Measurements from ENCODE around the gene ZRSR2. TPM values are rescaled to one million over a fixed set of nuclear protein-coding genes. Genes with fewer than 3 reads are reported as not detected.
A peak's percentile ranks its signal among the peaks of the same experiment; 100 is the strongest.

ZRSR2 gene
- total RNA-seq, 1 donor from 2014 or later: 14.9 TPM

GRCh38 chrX:15808254-15808653 lies 18.0 kb downstream of the ZRSR2 start:
- Mint-ChIP-seq H3K4me1 (no peaks in the 10 kb centered on the region), H3K27me3 (ENCODE audit: low read depth) (no peaks in the 10 kb centered on the region), H3K9me3 (no peaks in the 10 kb centered on the region), H3K36me3 (ENCODE audit: low read depth) (peaks cover 10% of the 10 kb centered on the region), H3K4me3 (no peak overlapping the region), H3K27ac (ENCODE audit: unreplicated experiment) (no peak overlapping the region)
- no peak for DNase-seq (ENCODE audit: low read depth, low spot score)
- no peak for TF ChIP-seq CTCF (conservative IDR thresholded peaks at IDR 0.05)

GRCh38 chrX:15812192-15812938 lies 22.1 kb downstream of the ZRSR2 start:
- peaks cover 7% of the 10 kb centered on the region for H3K4me1 Mint-ChIP-seq
- peaks cover 12% of the 10 kb centered on the region for H3K36me3 Mint-ChIP-seq (ENCODE audit: low read depth)
- no peak overlapping the region for H3K4me3 Mint-ChIP-seq
- no peak overlapping the region for H3K27ac Mint-ChIP-seq (ENCODE audit: unreplicated experiment)
- DNase-seq (ENCODE audit: low read depth, low spot score): no peak
- H3K9me3 Mint-ChIP-seq: no peaks in the 10 kb centered on the region
- no peaks in the 10 kb centered on the region for H3K27me3 Mint-ChIP-seq (ENCODE audit: low read depth)
- TF ChIP-seq CTCF (conservative IDR thresholded peaks at IDR 0.05): no peak

GRCh38 chrX:15813416-15813815 lies 23.1 kb downstream of the ZRSR2 start:
- no peak for DNase-seq (ENCODE audit: low read depth, low spot score)
- Mint-ChIP-seq H3K4me1 (peaks cover 7% of the 10 kb centered on the region), H3K9me3 (no peaks in the 10 kb centered on the region), H3K4me3 (no peak overlapping the region), H3K36me3 (ENCODE audit: low read depth) (peaks cover 16% of the 10 kb centered on the region), H3K27me3 (ENCODE audit: low read depth) (no peaks in the 10 kb centered on the region), H3K27ac (ENCODE audit: unreplicated experiment) (no peak overlapping the region)
- TF ChIP-seq CTCF (conservative IDR thresholded peaks at IDR 0.05): no peak

- no peak for DNase-seq (ENCODE audit: low read depth, low spot score)
- H3K4me1 Mint-ChIP-seq: peaks cover 7% of the 10 kb centered on the region
- TF ChIP-seq CTCF (conservative IDR thresholded peaks at IDR 0.05): no peak
- H3K4me3 Mint-ChIP-seq: no peak overlapping the region
- no peaks in the 10 kb centered on the region for H3K27me3 Mint-ChIP-seq (ENCODE audit: low read depth)
- peaks cover 12% of the 10 kb centered on the region for H3K36me3 Mint-ChIP-seq (ENCODE audit: low read depth)
- H3K9me3 Mint-ChIP-seq: no peaks in the 10 kb centered on the region
- no peak overlapping the region for H3K27ac Mint-ChIP-seq (ENCODE audit: unreplicated experiment)
Observed at GRCh38 chrX:15814771-15815365, 24.6 kb downstream of the ZRSR2 start.

GRCh38 chrX:15815779-15816437 lies 25.6 kb downstream of the ZRSR2 start:
- Mint-ChIP-seq H3K4me1 (peaks cover 7% of the 10 kb centered on the region), H3K27ac (ENCODE audit: unreplicated experiment) (peak overlapping the region; percentile 65), H3K27me3 (ENCODE audit: low read depth) (no peaks in the 10 kb centered on the region), H3K36me3 (ENCODE audit: low read depth) (peaks cover 14% of the 10 kb centered on the region), H3K4me3 (no peak overlapping the region), H3K9me3 (no peaks in the 10 kb centered on the region)
- peak; percentile 62 for TF ChIP-seq CTCF (conservative IDR thresholded peaks at IDR 0.05)
- peak; percentile 8 for DNase-seq (ENCODE audit: low read depth, low spot score)

All from neural crest cell (in vitro differentiated cells).